ENCODE data around the gene GABBR1. TPM values are rescaled to one million over a fixed set of nuclear protein-coding genes. Genes with fewer than 3 reads are reported as not detected.
A peak's percentile ranks its signal among the peaks of the same experiment; 100 is the strongest.

Gene GABBR1
- total RNA-seq, 1 donor from 2014 or later = 6.4 TPM

DNA sequence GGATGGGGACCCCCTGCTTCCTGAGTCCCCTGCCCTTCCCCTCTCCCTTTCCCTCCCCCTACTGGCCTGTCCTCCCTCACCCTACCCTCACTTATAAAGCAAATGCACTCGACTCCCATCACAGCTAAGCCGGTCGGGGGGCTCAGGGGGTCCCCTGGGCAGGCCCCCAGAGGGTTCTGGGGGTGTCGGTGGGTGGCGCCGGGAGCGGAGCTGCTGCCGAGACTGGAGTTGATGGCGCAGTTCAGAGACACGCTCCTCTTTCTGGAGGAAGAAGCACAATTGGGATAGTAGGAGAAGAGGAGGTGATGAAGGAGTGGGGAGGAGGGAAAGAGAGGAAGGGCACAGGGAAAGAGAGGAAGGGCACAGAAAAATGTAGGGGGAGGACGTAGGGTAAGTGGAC, 29.5 kb downstream of the GABBR1 start:
- TF ChIP-seq, protein P1, sequence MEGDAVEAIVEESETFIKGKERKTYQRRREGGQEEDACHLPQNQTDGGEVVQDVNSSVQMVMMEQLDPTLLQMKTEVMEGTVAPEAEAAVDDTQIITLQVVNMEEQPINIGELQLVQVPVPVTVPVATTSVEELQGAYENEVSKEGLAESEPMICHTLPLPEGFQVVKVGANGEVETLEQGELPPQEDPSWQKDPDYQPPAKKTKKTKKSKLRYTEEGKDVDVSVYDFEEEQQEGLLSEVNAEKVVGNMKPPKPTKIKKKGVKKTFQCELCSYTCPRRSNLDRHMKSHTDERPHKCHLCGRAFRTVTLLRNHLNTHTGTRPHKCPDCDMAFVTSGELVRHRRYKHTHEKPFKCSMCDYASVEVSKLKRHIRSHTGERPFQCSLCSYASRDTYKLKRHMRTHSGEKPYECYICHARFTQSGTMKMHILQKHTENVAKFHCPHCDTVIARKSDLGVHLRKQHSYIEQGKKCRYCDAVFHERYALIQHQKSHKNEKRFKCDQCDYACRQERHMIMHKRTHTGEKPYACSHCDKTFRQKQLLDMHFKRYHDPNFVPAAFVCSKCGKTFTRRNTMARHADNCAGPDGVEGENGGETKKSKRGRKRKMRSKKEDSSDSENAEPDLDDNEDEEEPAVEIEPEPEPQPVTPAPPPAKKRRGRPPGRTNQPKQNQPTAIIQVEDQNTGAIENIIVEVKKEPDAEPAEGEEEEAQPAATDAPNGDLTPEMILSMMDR (conservative IDR thresholded peaks at IDR 0.05; ENCODE audit: low read depth, low read length) = no peak

DNA sequence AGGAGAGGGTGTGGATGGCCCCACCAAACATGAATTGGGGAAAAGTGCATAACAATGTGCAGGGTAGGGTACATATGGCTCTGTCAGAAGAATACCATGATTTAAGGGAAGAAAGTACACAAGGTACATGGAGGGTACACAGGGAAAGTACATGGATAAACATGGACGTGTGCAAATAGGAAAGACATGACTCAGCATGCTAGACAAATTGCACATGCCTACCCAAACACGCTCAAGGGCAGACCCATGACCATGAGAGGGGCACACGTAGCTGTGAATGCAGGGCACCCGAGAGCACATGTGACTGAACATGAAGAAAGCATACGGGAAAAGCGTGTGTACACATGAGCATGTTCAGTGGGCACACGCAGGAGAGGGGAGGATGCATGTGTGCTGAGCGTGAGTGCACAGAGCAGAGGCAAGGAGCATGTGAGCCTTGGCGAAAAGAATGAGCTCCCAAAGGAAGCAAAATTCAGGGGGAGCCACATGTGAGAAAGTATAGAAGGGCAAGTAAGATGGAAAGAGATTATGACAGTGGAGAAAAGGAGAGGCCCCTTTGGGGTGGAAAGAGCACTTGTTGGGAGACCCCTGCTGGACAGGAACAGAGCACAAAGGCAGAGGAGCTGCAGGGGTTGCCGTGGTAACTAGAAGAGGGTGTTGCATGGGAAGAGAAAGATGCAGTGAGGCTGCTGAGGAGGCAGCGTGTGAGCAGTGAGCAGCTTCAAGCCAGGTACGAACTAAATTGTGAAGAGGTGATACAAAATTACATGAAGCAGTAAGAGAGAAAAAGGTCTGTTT, 30.2 kb downstream of the GABBR1 start:
- H3K4me3 ChIP-seq (ENCODE audit: low read depth, low read length) = no peak overlapping the region
- TF ChIP-seq, protein P1 (conservative IDR thresholded peaks at IDR 0.05; ENCODE audit: low read depth, low read length) = peak; percentile 32
- no peak for DNase-seq (ENCODE audit: low read depth)

More for the DNA sequence above, 29.5 kb downstream of the GABBR1 start:
- no peak for DNase-seq (ENCODE audit: low read depth)
- no peak overlapping the region for H3K4me3 ChIP-seq (ENCODE audit: low read depth, low read length)

DNA sequence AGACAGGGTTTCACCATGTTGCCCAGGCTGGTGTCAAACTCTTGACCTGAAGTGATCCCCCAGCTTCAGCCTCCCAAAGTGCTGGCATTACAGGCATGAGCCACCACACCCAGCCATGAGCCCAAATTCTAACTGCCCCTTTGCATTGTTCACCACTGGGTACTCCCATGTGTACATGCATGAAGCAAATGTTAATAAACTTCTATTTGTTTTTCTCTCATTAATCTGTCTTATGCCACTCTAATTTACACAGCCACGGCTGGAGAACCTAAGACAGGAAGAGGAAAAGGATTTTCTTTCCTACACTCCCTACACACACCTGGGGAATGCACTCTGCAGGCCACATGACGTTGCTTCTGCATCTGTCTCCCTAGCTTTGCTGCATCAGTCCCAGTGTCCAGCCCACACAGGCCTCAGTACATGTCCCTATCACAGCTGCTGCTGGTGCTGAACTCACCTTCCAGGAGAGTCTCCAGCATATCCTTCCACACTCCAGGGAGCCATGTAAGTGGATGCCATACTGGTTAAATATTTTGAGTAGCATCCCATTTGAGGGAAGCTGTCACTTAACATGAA, 34.7 kb downstream of the GABBR1 start:
- no peak for DNase-seq (ENCODE audit: low read depth)
- no peak overlapping the region for H3K4me3 ChIP-seq (ENCODE audit: low read depth, low read length)
- TF ChIP-seq, protein P1 (conservative IDR thresholded peaks at IDR 0.05; ENCODE audit: low read depth, low read length) = no peak

DNA sequence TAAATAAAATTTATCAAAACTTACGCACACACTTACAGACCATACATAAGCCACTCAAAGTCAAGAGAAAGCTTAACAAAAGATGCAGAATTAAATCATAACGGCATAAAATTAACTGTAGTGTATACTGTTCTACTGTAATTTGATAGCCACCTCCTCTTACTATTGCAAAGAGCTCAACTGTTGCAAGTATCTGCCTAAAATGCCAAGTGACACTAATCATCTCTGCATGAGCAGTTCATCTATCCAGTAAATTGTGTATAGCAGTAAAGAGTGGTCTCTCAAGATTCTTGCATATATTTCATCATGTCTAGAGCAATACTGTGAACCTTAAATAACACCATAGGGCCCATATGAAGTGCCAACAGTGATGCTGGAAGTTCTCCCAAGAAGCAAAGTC, 35.8 kb downstream of the GABBR1 start:
- TF ChIP-seq, protein P1 (conservative IDR thresholded peaks at IDR 0.05; ENCODE audit: low read depth, low read length) = no peak
- H3K4me3 ChIP-seq (ENCODE audit: low read depth, low read length) = no peak overlapping the region
- no peak for DNase-seq (ENCODE audit: low read depth)

GRCh38 chr6:29596381-29596900, 36.5 kb downstream of the GABBR1 start:
- no peak for DNase-seq (ENCODE audit: low read depth)
- TF ChIP-seq, protein P1 (conservative IDR thresholded peaks at IDR 0.05; ENCODE audit: low read depth, low read length) = no peak
- no peak overlapping the region for H3K4me3 ChIP-seq (ENCODE audit: low read depth, low read length)

GRCh38 chr6:29593199-29593855, 39.7 kb downstream of the GABBR1 start:
- TF ChIP-seq, protein P1 (conservative IDR thresholded peaks at IDR 0.05; ENCODE audit: low read depth, low read length) = no peak
- no peak for DNase-seq (ENCODE audit: low read depth)

More at GRCh38 chr6:29593199-29593855, 39.7 kb downstream of the GABBR1 start:
- no peak overlapping the region for H3K4me3 ChIP-seq (ENCODE audit: low read depth, low read length)

Measured in epithelial cell of proximal tubule (primary cell).